Measurements from ENCODE around the gene PDE8B.

- TF ChIP-seq POLR2A (IDR thresholded peaks at IDR 0.05) (no peak), CTCF (IDR thresholded peaks at IDR 0.05 in 4 of 5, conservative IDR thresholded peaks at IDR 0.05 in 1 of 5) (no peak)
Observed at GRCh38 chr5:77310494-77311213, 100.2 kb downstream of the PDE8B start.

All from gastrocnemius medialis (tissue), 4 donors.